ENCODE data around the gene PYROXD2.

DNA sequence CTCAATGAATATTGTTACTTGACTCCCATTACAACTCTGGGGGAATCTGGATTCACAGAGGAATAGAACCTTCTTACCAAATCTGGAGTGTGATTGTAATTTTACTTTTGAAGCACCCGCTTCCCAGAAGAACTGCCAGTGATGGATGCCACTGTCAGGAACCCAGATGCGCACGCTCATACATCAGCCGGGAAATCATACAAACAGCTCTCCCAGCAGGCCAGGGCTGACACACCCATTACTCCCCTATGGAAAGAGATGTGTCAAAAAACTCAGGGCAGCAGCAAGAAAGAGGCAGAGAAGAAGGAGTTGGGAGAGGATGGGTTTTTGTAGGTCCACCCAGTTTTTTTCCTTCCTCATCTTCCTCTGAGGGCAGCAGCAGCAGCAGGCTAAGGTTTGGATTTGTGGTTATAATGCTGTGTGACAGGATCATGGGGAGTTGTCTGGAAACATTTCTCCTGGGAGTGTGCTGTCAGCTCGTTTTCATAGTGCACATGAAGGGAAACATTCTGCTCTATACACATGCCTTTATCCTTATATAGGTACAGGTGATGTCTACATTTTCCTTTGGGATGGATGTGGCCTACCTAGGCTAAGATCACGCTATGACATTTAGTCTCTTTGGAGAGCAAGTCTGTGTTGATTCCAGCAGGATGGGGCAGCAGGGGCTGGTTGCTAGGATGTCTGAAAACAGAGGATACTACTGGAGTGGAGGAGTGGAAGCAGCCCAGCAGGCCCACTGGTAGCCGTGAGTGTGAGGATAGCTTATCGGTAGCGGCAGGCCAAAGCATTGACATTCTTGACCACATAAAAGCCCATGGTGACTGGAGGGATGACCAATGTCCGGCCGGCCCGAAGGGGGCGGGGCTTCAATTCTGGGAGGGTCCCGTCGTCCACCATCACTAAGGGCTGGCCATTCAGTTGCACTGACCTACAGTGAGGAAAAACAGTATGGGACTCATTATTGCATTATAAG, 44.1 kb upstream of the PYROXD2 start:
- TF ChIP-seq POLR2A (IDR thresholded peaks at IDR 0.05), result no peak
- no peak for TF ChIP-seq CTCF (IDR thresholded peaks at IDR 0.05)
- TF ChIP-seq POLR2AphosphoS5 (IDR thresholded peaks at IDR 0.05), result no peak
- no peak for TF ChIP-seq EP300 (IDR thresholded peaks at IDR 0.05)
